HG02759 (cell line): ENCODE data around the gene SORCS1.
A peak's percentile ranks its signal among the peaks of the same experiment; 100 is the strongest.
"Not testable (repeated sequence)": the region's sequence is repeated elsewhere in the genome, so short reads cannot be mapped to it uniquely, and the experiment has no call there.

Source experiments
- ATAC-seq: cut with Tn5 transposase; IDR thresholded peaks from one replicate; pipeline ENCODE4 v1.9.1; 2021; ENCODE audit warnings: mild to moderate bottlenecking, moderate library complexity; ENCODE audit not compliant: unreplicated experiment

The SORCS1 gene

DNA sequence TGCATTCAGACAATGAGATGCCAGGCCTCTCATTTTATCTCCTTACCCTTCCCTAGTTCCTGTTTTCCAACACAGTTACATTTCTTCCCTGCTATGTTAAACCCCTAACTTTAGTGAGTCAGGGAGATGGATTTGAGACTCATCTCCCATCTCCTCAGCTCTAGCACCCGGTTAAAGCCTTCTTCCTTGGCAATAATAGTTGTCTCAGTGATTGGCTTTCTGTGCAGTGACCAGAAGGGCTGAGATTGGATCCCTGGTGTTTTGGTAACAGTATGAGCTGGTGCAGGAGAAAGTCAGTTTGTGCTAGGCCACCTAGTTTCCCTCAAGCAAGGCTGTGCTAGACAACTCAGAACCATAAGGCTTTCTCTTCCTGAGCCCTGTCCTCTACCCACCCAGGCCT lies 212.5 kb downstream of the SORCS1 start:
- no peak for ATAC-seq

DNA sequence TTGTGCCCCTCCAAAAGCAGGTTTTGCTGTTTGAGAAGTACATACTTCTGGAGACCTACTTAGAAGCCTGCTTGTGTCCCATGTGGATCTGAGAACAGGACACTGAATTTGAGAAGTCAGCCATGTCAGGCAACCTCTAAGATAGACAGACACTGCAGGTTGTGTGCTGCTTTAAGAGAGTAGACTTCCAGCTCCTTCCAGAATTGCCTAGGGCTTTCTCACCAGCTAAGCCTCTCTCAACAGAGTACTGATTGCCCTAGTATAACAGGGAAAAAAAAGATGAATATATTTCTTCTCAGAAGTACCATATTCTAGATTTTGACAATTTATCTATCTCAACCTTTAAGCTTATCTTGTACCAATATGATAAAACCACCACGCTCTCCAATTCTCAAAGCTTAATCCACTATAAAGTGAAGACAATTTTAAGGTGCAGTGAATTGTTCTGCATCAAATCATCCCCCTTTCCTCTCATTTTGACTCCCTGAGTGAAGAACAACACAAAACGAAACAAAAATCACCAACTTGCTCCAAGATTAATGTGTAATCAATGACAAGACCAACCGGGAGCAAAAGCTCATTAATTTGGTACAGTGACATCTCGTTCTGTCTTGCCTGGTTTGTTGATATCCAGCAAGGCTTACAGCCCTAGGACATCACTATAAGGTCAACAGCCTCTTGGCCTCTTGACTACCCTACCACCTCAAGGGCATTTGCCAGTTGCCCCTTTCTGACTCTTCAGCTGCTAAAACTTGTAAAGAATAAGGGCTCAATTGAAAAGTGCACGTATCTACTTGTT lies 214.6 kb downstream of the SORCS1 start:
- ATAC-seq = no peak

- no peak for ATAC-seq
Measured at GRCh38 chr10:106947643-106948042, 216.9 kb downstream of the SORCS1 start.

DNA sequence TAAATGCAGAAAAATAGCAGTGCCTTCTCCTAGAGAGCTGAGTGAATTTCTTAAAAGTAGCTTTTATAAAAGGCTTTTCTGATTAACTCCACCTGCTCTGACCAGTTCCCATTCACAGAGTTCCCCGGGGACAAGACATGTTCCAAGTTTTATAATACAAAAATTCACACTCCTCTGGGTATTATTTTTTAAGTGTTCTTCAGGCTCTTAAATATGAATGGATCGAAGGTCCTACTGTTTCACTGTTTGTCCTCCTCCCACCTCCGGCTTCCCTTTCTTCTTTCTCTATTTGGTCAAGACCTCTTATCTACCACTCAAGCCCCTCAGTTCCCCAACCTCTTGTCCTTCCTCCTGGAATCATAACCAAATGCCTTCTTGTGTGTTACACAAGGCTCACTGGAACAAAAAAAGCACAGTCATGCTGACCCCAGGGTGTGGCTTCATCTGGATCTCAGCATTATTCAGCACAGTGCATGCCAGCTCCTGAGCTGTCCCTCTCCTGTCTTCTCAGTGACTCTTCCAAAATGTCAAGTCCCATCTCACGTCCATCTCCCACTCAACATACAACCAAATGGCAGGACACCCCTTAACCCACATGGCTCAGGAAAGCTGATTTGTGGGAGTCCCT lies 222.4 kb downstream of the SORCS1 start:
- ATAC-seq = no peak

DNA sequence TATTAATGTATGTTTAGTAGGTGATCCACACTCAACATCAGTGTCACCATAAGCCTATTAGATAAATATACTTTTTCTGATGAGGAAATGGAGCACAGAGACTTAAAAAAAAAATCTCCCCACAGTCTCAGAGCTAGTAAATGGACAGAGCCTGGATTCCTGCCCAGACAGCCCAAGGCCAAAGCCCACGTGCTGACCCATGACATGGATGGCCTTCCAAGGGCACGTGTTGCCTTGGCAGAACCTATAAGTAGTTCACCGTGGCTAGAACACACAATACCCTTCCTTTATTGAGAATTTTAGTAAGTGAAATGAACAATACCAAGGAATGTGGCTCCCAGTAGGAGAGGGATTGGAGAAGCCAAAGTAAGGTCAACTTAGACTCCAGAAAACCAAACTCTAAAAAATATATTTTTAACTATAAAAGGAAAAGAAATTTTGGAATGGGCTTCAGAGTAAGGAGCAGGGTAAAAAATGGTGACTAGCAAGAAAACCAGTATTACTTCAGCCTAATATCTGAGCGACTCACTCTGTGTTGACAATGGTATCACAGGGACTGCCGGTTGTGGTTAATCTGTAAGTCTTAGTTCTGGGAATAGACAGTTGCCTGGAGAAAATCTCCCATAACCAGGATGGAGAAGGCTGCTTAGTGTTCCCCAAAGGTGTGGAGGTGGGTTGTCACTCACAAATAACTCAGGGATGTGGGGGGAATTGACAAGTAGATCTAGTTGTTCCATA lies 223.0 kb downstream of the SORCS1 start:
- no peak for ATAC-seq

GRCh38 chr10:106938513-106938912 lies 226.0 kb downstream of the SORCS1 start:
- no peak for ATAC-seq

GRCh38 chr10:106935978-106936451 lies 228.5 kb downstream of the SORCS1 start:
- ATAC-seq = peak; percentile 60

GRCh38 chr10:106931853-106932249 lies 232.7 kb downstream of the SORCS1 start:
- ATAC-seq = no peak

DNA sequence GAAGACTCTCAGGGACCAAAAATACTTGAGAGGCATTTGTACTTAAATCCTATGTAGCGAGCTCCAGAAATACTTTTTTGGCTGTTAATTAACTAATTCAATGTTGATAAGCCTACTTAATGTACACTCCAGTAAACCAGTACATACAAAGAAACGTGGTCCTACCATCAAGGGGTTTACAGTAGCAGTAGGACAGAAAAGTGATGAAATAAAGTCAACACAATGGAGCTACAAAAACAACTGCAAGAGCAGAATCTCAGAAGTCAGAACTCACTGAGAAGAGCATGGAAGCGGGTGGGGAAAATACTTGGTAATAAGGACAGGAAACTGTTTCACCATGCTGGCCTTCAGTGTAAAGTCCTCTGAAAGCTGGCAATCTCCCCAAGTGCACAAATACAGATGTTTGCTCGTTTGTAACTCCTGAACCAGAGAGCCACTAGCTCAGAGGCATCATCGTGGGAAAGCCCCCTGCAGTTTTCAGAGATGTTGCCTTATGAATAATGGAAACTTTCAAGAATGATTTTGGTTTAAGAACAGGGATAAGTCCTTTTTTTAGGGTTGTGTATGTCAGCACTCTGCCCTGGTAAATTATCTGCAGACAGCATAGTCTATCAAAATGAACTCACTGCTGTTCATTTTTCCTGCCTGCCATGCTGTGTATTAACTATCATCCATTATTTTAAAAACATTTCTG lies 233.2 kb downstream of the SORCS1 start:
- ATAC-seq = peak; percentile 75

DNA sequence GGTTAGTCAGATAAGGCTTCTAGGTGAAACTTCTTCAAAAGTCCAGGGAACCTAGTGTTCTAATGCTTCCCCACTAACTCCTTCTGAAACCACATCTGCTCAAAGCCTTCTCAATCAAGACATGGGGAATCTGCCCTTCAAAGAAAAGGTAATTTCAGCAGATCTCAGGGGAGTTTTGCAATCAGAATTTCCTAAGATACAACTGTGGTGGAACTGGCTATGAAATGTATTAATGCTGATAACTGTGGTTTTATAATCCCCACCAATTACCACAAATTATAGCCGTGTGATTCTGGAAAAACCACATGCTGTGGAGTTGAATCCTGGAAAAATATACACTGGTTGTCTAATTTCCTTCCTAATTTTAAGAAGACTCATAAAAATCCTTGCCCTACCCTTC lies 233.8 kb downstream of the SORCS1 start:
- no peak for ATAC-seq

DNA sequence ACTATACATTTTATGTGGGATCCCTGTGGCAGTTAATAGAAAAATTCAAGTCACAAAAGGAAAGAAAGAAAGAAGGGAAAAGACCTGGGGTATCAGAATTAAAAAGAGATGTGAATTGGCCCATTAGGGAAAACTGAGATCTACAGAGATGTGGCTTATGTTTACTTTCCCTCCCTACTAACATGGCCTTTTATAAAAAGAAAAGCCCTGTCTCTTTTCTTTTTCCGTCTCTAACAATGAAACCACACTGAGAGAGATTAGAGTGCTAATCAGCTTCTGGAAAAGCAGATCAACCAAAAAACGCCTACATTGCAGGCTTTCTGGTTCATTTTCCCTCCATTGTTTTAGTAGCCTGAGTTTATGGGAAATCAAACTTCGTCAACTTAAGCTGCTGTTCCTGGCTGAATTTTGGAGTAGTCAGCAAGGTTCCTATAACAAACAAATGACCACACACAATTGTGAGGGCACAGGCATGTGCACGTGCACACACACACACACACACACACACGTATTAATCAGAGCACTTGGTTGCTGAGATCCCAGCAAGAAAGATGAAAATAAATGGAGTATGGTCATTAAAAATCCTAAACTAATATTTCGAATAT lies 235.1 kb downstream of the SORCS1 start:
- no peak for ATAC-seq

DNA sequence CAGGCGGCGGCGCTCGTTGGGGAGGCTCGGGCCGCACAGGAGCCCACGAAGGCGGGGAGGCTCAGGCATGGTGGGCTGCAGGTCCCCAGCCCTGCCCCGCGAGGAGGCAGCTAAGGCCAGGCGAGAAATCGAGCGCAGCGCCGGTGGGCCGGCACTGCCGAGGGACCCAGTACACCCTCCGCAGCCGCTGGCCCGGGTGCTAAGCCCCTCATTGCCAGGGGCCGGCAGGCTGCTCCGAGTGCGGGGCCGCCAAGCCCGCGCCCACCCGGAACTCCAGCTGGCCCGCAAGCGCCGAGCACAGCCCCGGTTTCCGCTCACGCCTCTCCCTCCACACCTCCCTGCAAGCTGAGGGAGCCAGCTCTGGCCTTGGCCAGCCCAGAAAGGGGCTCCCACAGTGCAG lies 236.4 kb downstream of the SORCS1 start:
- ATAC-seq = not testable (repeated sequence)

GRCh38 chr10:106925191-106925590 lies 239.3 kb downstream of the SORCS1 start:
- no peak for ATAC-seq

- no peak for ATAC-seq
Measured at GRCh38 chr10:106920538-106920937, 244.0 kb downstream of the SORCS1 start.

- ATAC-seq = peak; percentile 82
Measured at GRCh38 chr10:106919871-106920282, 244.6 kb downstream of the SORCS1 start.

DNA sequence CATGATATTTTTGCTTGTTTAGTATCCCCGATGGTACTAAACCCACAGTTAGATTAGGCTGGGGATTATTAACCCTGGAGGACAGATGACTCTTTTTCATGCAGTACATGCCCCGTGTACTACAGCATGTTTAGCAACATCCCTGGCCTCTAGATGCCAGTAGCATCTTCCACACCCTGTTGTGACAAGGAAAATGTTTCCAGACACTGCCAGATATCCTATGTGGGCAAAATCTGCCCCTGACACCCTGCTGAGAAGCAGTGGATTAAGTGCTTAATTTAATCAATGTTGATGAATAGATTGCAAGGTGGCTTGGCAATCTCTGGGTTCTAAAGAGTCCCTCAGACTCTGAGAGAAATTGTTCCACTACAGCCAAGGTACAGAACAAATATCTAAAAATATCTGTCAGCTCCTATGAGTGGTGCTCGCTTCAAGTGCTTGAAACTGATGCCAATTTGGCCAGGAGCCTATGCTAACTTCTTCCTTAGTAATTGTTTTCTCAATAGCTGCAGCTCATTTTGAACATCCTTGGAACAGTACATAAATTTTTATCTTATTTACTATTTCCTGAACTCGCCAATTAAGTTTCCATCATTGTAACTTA lies 247.0 kb downstream of the SORCS1 start:
- ATAC-seq = no peak

DNA sequence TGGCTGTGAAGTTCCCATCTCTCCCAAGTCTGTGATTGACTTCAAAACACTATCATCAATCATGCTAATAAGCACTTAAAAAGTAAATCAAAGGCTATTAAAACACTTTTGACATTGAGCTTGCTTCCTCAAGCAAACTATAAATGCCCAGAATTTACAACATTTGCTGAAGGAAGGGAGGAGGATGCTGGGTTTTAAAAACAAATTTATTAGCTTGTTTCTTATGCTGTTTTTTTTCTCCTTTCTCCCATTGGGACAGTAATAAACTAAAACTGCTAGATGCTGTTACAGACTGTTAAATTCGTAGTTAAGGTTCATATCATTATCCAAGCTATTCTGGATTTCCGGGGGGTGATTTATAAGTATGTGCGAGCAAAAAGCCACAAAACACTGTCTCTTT lies 250.5 kb downstream of the SORCS1 start:
- no peak for ATAC-seq

DNA sequence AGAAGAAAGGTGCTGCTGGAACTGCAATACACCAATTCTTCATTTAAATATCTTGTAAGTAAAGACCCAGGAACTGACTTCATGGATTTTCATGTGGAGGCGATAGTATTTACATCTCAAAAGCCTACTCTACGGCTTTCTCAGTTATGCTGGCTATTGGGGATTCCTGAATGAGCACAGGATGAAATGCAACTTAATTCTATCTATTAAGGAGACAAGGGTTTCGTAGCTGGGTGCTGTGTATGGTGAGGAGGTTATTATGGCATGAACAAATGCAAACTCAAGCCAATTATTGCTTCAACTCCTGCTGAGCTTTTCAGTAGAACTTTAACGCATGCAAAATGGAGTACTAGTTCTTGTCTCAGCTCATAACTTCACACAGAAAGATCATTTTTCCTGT lies 251.2 kb downstream of the SORCS1 start:
- no peak for ATAC-seq

DNA sequence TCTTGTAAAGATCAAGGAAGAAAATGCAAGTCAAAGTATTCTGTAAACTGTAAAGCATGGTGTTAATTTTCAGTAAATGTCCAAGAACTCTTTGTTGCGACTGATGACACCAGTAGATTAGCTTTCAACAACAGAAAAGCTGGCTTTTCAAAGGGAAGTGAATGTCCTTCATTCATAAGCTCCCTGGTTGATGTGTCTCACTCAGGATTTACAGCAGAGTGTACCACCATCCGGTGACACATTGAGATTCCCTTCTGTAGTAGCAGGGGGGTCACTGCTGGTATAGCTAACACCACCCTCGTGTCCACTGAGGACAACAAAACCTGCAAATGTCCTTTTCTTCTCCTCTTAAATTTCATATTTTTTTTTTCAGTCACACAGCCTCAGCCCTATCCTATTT lies 253.4 kb downstream of the SORCS1 start:
- no peak for ATAC-seq

DNA sequence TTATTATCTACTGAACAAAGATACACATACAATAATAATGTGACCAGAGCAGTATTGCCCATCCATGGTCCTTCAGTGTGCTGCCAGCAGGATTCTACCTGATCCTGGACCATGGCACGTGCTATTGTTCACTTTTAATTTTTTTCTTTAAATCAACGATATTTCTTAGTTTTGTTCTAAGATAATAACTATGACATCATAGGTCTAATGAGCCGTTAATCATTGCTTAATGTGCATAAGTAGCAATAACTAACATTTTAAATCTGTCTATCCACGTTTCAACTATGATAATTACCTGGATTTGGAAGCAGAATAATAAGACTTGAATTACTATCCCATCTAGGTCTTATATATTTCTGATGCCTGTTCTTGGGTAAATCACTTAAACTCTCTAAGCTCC lies 253.8 kb downstream of the SORCS1 start:
- no peak for ATAC-seq
